Fibroblast of the aortic adventitia (primary cell): ENCODE data around the gene OAT. TPM values are rescaled to one million over a fixed set of nuclear protein-coding genes. Genes with fewer than 3 reads are reported as not detected.

Experiments used
- DNase-seq: peaks from one replicate; pipeline ENCODE4 v3.0.0-alpha.2; 2010; ENCODE audit warnings: low read depth
- H3K4me3 ChIP-seq: 2 replicates; pipeline ENCODE4 v1.5.1; 2011; ENCODE audit warnings: low read depth, mild to moderate bottlenecking, control low read depth, low read length, moderate library complexity
- total RNA-seq: library from RNA; depleted of rRNA; stranded (reverse); fragments of >200 nt; gene quantifications from 2 replicates; pipeline ENCODE4 v1.2.3, GENCODE V29; 2012; ENCODE audit warnings: low replicate concordance
- TF ChIP-seq, protein P1 (sequence below): IDR thresholded peaks from 2 replicates; pipeline ENCODE4 v1.5.1; 2011; ENCODE audit warnings: mild to moderate bottlenecking, low read length, control low read depth, inconsistent platforms; ENCODE audit not compliant: insufficient read depth

The OAT gene
- total RNA-seq, 1 donor = 154 TPM

- DNase-seq = no peak
- no peak overlapping the region for H3K4me3 ChIP-seq
- TF ChIP-seq, protein P1, sequence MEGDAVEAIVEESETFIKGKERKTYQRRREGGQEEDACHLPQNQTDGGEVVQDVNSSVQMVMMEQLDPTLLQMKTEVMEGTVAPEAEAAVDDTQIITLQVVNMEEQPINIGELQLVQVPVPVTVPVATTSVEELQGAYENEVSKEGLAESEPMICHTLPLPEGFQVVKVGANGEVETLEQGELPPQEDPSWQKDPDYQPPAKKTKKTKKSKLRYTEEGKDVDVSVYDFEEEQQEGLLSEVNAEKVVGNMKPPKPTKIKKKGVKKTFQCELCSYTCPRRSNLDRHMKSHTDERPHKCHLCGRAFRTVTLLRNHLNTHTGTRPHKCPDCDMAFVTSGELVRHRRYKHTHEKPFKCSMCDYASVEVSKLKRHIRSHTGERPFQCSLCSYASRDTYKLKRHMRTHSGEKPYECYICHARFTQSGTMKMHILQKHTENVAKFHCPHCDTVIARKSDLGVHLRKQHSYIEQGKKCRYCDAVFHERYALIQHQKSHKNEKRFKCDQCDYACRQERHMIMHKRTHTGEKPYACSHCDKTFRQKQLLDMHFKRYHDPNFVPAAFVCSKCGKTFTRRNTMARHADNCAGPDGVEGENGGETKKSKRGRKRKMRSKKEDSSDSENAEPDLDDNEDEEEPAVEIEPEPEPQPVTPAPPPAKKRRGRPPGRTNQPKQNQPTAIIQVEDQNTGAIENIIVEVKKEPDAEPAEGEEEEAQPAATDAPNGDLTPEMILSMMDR = no peak
Measured at GRCh38 chr10:124429576-124429975, 10.9 kb upstream of the OAT start.

DNA sequence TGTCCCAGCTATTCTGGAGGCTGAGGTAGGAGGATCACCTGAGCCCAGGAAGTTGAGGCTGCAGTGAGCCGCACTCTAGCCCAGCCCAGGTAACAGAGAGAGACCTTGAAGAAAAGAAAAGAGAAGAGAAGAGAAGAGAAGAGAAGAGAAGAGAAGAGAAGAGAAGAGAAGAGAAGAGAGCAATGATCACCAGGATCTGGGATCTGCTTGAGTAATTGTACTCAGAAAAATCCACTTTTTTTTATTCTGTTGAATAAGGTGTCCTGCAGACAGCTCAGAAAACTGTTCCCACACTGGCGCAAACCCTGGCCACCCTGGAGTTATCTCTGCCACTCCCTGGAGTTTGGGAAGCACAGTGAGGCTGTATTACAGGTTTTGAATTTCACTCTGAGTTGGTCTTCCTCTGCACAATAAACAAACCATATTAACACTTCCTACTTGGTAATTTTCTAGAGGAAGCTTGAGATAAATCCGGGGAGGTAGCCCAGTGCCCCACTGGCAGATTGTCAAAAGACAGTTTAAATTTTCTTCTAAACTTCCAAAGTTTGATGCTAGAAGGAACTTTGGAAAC, 9.6 kb upstream of the OAT start:
- H3K4me3 ChIP-seq = no peak overlapping the region
- no peak for DNase-seq
- TF ChIP-seq, protein P1 = no peak

DNA sequence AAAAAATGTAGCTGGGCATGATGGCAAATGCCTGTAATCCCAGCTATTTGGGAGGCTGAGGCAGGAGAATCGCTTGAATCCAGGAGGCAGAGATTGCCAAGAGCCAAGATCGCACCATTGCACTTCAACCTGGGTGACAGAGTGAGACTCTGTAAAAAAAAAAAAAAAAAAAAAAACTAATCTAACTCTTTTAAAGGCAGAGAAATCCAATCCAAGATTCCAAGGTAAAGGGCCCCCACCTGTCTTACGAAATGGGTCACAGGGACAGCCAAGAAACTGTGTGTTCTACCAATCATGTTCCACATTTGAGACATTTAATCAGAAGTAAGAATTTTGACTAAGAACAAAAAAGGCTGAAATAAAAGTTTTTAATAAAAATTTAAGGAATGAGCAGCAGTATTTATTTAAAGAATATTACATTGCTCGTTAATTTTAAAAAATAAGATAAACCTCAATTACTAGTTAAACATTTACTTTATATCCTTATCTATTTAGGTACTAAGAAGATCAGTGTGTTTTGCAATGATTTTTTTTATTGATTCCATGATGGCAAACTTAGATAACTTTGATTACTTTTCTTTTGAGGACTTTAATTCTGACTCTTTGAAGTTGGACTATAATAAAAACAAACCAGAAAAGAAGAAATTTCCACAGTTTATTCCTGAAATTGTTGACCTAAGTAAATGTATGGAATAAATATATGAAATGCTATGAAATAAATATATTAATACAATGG, 6.7 kb upstream of the OAT start:
- TF ChIP-seq, protein P1 = no peak
- DNase-seq = no peak
- no peak overlapping the region for H3K4me3 ChIP-seq

DNA sequence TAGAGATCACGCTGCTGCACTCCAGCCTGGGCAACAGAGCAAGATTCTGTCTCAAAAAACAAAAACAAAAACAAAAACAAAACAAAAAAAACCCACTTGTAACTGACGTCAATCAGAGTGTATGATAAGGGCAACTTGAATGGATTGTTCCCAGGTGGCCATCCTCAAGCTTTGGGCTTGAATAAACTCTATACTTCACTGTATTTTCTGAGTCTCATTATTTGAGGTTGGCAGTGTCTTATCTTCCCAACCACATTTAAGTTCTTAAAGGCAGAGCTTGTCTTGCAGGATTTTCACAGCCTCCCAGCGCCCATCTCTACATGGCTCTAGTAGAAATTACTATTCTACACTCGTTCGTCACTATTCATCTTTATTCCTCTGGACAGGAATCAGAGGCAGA, 5.1 kb upstream of the OAT start:
- H3K4me3 ChIP-seq = no peak overlapping the region
- DNase-seq = no peak
- TF ChIP-seq, protein P1 = no peak

DNA sequence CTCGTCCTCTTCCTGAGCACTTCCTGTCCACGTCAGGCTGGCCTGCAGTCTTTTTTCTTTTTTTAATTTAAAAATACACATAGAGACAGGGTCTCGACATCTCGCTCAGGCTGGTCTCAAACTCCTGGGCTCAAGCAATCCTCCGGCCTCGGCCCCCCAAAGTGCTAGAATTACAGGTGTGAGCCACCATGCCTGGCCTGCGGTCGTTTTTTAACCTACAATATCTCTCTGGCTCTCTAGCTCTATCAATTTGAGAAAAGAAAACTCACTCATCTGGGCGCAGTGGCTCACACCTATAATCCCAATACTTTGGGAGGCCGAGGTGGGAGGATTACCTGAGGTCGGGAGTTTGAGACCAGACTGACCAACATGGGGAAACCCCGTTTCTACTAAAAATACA, 4.0 kb upstream of the OAT start:
- DNase-seq = no peak
- no peak overlapping the region for H3K4me3 ChIP-seq
- TF ChIP-seq, protein P1 = no peak

GRCh38 chr10:124420254-124420653, 1.5 kb upstream of the OAT start:
- TF ChIP-seq, protein P1 = no peak

GRCh38 chr10:124419635-124420034, 912 bp upstream of the OAT start:
- no peak overlapping the region for H3K4me3 ChIP-seq
- TF ChIP-seq, protein P1 = no peak
- DNase-seq = no peak

More at GRCh38 chr10:124420254-124420653, 1.5 kb upstream of the OAT start:
- H3K4me3 ChIP-seq = no peak overlapping the region
- DNase-seq = no peak
